RWPE1 (cell line): Measurements from ENCODE around the gene ASAP3.

Source experiments
- CTCF ChIA-PET: fragments of 350-600 bp; sonication (Branson Sonifier 250); formaldehyde crosslinking; extraction: SDS; loops from one replicate; lab custom pipeline; 2021; lab: Yijun Ruan, JAX
- POLR2A ChIA-PET: fragments of 400-600 bp; formaldehyde crosslinking; extraction: SDS; loops from one replicate; lab custom pipeline; 2020; ENCODE audit warnings: antibody characterized with exemption; ENCODE audit not compliant: low non-redundant PET; lab: Yijun Ruan, JAX
- DNase-seq: peaks from one replicate; pipeline ENCODE4 v3.0.0; 2012; ENCODE audit warnings: low spot score
- H3K27ac ChIP-seq: fragments of 450-650 bp; 2 replicates; pipeline ENCODE4 v1.5.1; 2017
- TF ChIP-seq, protein P1 (sequence below): fragments of 450-650 bp; conservative IDR thresholded peaks from 2 replicates; pipeline ENCODE4 v1.5.1; 2017; ENCODE audit warnings: low read depth, mild to moderate bottlenecking

The ASAP3 gene

GRCh38 chr1:23400324-23401114 lies 83.5 kb downstream of the ASAP3 start:
- TF ChIP-seq, protein P1, sequence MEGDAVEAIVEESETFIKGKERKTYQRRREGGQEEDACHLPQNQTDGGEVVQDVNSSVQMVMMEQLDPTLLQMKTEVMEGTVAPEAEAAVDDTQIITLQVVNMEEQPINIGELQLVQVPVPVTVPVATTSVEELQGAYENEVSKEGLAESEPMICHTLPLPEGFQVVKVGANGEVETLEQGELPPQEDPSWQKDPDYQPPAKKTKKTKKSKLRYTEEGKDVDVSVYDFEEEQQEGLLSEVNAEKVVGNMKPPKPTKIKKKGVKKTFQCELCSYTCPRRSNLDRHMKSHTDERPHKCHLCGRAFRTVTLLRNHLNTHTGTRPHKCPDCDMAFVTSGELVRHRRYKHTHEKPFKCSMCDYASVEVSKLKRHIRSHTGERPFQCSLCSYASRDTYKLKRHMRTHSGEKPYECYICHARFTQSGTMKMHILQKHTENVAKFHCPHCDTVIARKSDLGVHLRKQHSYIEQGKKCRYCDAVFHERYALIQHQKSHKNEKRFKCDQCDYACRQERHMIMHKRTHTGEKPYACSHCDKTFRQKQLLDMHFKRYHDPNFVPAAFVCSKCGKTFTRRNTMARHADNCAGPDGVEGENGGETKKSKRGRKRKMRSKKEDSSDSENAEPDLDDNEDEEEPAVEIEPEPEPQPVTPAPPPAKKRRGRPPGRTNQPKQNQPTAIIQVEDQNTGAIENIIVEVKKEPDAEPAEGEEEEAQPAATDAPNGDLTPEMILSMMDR: no peak
- POLR2A ChIA-PET: no interaction called here
- CTCF ChIA-PET: interaction anchor here (0.7 to 0.8 kb wide), 2 partner anchors 62 to 216 kb away, joined by 3 read pairs; no protein-coding TSS in a partner anchor
- DNase-seq: no peak
- peak overlapping the region; percentile 87 for H3K27ac ChIP-seq

DNA sequence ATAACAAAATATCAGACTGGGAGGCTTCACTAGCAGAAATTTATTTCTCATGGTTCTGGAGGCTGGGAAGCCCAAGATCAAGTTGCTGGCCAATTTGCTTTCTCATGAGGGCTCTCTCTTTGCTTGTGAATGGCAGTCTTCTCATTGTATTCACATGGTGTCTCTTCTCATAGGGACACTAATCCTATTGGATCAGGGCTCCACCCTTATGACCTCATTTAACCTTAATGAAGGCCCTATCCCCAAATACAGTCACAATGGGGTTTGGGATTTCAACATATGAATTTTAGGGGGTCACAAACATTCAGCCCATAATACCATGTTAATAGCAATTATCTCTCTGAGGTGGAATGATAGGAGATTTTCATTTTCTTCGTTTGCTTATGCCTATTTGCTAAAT lies 84.8 kb downstream of the ASAP3 start:
- DNase-seq: no peak
- H3K27ac ChIP-seq: no peak overlapping the region
- TF ChIP-seq, protein P1: no peak
- POLR2A ChIA-PET: no interaction called here
- CTCF ChIA-PET: no interaction called here

DNA sequence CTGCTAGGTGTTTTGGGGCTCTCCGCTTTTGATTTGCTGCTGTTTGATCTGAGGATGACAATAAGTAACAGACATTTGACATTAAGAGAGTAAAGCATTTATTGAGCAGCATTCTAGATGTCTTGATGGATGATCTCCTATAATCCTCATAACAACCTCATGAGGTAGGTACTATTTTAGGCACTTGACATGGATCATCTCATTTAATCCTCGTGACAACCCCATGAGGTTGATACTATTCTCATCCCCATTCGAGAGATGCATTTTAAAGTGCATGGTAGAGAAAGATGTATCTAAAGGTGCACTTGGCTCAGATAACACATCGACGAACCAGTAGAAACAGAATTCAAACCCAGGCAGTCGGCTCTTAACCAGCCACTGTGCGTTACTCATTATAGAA lies 86.1 kb downstream of the ASAP3 start:
- DNase-seq: no peak
- ChIA-PET POLR2A (no interaction called here), CTCF (no interaction called here)
- TF ChIP-seq, protein P1: no peak
- no peak overlapping the region for H3K27ac ChIP-seq

DNA sequence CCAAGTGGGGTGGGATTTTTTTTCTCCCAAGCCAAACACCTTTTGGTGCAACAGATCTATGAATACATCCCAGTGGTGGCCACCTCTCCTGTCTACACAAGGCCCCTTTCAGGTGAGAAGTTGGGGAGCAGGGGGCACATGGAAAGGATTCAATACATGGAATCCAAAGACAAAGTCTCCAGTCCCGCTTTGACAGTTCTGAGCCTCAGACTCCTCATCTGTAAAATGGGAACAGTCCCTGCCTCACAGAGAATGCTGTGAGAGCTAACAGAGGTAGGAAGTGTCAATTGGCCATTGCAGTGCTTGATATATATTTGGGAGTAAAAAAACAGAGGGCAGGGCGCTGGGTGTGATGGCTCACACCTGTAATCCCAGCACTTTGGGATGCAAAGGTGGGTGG lies 87.6 kb downstream of the ASAP3 start:
- POLR2A ChIA-PET: no interaction called here
- TF ChIP-seq, protein P1: no peak
- DNase-seq: no peak
- H3K27ac ChIP-seq: no peak overlapping the region
- CTCF ChIA-PET: no interaction called here

GRCh38 chr1:23395849-23396248 lies 88.1 kb downstream of the ASAP3 start:
- TF ChIP-seq, protein P1: no peak
- ChIA-PET CTCF (no interaction called here), POLR2A (no interaction called here)
- H3K27ac ChIP-seq: no peak overlapping the region
- no peak for DNase-seq

- DNase-seq: no peak
- TF ChIP-seq, protein P1: no peak
- POLR2A ChIA-PET: no interaction called here
- CTCF ChIA-PET: no interaction called here
- H3K27ac ChIP-seq: peak overlapping the region; percentile 20; the same call in 1 of the 2 replicates
These were observed 88.7 kb downstream of the ASAP3 start for GRCh38 chr1:23395154-23395724.
